Central memory CD4-positive, alpha-beta T cell (primary cell): ENCODE data around the gene PI4K2A.
"Not testable (repeated sequence)": the region's sequence is repeated elsewhere in the genome, so short reads cannot be mapped to it uniquely, and the experiment has no call there.

ENCODE experiments used
- DNase-seq: peaks from one replicate; pipeline ENCODE4 v3.0.0; 2022

Gene PI4K2A

DNA sequence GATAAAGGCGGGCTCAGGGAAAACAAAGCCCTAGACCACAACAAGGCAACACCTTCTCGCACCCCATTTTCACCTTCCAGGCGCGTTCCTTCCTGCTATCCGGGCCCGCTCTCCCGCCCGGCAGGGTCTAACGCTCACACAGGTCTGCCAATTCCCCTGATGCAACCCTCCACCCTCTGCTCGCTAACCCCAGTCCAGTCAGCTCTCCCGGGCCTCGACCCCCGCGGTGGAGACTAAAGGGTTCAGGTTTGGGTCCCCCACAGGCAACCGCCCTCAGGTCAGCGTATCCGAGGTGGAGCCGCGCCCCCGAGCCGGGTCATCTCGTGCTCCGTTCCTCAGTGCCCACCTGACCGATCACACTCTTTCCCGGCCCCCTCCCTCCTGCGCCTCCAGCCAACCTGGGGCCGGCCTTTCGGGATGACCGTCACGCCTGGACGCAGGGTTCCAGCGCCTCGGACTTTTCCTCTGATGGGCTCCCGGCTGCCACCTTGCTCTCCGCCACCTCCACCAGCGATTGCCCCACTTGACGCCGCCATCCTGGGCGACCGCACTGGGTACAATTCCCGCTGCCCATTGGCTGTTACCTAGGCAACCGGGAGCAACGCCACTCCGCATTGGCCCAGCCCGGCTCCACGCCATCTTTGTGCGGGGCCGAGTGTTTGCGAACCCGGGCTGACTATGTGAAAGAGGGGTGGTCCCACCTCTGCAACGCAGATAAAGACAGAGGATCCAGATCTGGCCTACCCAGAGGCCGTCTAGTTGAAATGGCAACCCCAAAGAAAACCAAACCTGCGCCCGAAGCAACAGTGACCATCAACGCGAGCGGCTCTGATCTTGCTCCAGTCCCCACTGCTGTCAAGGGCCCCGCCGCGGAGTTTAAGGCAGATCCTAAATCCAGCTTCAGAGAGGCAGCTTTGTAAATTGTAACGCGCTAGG is 7.3 kb upstream of the PI4K2A start, which contains the start of gene MORN4:
Gene MORN4 (minus strand): TSS at position 552 of the 936 bp plus-strand sequence. CDS start 13,847 bp downstream, outside the sequence.
- DNase-seq = peak; percentile 88

DNA sequence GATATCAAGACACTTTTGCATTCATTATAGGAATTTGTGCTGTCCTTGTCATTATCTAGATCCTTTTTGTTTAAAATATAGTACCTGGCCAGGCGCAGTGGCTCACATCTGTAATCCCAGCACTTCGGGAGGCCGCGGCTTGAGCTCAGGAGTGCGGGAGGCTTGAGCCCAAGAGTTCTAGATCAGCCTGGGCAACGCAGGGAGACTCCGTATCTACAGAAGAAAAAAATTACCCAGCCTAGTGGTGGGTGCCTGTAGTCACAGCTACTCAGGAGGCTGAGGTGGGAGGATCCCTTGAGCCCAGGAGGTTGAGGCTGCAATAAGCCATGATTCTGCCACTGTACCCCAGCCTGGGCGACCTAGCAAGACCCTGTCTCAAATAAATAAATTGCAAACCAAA is 6.5 kb upstream of the PI4K2A start:
- no peak for DNase-seq

DNA sequence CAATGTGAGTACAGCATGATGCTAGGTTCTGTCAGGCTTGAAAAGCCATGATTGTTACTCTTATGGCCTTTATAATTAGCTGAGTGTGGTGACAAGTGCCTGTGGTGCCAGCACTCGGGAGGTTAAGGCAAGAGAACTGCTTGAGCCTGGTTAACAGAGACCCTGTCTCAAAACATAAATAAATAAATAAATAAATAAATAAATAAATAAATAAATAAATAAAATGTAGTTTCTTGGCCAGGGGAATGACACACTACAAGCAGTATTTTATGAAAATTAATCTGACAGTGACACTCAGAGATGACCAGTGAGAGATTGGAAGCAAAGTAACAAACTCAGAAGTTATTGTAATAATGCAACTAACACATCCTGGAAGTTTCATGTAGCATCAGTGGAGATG is 4.9 kb upstream of the PI4K2A start:
- no peak for DNase-seq

DNA sequence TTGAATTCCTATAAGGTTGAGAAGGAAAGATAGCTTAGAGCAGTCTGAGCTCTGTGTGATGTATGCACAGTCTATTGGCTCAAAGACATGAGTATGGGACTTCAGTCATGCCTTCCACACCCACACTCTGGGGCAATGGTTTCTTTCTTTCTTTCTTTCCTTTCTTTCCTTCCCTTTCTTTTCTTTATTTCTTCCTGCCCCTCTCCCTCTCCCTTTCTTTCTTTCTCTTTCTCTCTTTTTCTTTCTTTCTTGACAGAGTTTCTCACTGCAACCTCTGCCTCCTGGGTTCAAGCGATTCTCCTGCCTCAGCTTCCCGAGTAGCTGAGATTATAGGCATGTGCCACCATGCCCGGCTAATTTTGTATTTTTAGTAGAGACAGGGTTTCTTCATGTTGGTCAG is 1.4 kb upstream of the PI4K2A start:
- not testable (repeated sequence) for DNase-seq

DNA sequence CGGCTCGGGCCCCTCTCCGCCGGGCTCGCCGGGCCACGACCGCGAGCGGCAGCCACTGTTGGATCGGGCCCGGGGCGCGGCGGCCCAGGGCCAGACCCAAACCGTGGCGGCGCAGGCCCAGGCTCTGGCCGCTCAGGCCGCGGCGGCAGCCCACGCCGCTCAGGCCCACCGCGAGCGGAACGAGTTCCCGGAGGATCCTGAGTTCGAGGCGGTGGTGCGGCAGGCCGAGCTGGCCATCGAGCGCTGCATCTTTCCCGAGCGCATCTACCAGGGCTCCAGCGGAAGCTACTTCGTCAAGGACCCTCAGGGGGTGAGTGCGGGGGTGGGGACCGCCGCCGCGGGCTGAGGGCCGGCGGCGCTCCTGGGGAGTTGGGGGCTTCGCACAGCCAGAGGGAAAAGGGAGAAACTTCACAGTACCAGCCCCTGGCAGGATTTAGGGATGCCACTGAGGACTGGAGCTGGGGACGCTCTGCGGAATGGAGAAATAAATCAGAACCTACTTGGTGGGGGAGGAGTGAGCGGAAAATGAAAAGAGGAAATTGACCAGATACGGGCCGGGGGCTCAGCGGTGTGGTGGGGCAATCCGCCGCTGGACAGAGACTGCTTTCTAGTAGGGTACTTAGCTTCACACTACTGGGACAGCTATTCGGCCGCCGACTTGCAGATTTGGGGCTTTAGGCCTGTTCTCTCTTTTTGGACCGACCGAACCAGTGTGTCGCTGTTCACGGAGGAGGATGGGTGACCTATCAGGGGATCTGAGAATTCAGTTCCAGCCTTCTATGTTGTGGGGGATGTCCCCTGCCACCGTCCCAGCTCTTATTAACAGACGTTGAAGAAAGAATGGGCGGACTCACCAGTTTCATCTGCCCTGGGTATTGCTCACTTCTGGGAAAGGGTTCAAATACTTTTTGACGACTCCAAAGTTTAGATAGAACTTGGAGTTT is 669 bp downstream of the PI4K2A start:
- DNase-seq = no peak

DNA sequence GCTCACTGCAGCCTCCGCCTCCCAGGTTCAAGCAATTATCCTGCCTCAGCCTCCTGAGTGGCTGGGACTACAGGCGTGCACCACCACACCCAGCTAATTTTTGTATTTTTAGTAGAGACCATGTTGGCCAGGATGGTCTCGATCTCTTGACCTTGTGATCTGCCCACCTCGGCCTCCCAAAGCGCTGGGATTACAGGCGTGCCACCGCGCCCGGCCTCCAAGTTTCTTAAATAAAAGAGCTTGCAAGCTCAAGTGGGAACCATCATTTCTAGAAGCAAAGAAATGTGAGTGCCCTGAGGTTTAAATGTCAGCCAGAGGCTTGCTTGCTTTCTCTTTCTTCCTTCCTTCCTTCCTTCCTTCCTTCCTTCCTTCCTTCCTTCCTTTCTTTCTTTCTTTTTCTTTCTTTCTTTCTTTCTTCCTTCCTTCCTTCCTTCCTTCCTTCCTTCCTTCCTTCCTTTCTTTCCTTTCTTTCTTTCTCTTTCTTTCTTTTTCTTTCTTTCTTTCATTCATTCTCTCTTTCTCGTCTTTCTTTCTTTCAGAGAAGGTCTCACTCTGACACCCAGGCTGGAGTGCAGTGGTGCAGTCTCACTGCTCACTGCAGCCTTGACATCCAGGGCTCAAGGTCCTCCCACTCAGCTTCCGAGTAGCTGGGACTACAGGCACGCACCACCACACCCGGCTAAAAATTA is 2.1 kb downstream of the PI4K2A start:
- not testable (repeated sequence) for DNase-seq

DNA sequence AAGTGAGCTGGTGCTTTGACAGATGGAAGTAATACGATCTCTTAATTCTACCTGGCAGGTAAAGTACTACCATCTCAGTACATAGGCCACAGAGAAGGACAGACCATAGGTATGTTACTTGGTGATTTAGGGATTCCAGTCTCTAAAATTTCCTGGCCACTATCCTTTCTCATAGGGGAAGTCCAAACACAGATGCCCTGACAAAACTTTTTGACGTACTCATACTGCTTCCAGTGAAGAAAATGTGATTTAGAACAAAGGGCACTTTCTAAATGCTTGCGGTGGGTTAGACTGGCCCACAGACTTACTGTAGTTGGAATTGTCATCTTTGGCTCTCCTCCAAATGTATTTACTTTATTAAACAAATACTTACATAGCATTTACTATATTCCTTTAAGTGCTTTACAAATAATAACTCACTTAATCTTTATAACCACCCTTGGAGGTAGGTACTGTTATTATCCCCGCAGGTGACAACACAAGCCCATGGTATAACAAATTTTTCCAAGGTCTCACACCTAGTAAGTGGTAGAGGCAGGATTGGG is 3.0 kb downstream of the PI4K2A start:
- DNase-seq = no peak

DNA sequence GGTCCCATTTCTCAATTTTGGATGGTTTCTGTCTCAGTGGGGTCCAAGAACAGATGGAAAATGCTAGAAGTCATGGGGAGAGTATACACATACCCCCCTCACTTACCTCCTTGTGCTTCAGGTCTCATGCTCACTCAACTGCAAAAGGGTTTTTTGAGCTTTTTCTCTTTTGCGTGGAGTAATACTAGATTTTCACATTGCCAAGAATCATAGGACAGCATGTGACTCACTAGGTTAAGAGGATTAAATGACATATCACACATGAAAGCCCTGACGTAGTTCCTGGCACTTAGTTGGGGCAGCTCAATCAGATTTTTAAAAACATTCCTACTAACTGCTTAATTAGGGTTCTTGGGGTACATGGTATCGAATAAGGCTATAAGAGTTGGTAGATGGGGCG is 4.5 kb downstream of the PI4K2A start:
- DNase-seq = no peak

DNA sequence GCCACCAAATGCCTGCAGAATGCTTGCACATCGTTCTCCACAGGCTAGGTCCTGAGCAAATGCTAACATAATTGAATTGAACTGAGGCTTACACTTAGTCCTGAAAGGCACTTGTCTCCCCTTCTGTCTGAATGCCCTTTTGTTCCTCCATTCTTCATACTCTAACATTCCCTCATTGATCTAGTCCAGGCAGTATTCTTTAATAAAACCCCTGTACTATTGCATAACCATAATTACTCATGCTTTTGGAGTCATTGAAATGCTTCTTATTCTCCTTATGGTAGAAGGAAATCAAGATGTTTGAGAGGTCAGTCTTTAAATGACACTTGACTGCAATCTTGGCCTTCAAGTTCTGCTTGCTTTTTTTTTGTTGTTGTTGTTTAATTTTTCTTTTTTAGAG is 7.1 kb downstream of the PI4K2A start:
- no peak for DNase-seq

DNA sequence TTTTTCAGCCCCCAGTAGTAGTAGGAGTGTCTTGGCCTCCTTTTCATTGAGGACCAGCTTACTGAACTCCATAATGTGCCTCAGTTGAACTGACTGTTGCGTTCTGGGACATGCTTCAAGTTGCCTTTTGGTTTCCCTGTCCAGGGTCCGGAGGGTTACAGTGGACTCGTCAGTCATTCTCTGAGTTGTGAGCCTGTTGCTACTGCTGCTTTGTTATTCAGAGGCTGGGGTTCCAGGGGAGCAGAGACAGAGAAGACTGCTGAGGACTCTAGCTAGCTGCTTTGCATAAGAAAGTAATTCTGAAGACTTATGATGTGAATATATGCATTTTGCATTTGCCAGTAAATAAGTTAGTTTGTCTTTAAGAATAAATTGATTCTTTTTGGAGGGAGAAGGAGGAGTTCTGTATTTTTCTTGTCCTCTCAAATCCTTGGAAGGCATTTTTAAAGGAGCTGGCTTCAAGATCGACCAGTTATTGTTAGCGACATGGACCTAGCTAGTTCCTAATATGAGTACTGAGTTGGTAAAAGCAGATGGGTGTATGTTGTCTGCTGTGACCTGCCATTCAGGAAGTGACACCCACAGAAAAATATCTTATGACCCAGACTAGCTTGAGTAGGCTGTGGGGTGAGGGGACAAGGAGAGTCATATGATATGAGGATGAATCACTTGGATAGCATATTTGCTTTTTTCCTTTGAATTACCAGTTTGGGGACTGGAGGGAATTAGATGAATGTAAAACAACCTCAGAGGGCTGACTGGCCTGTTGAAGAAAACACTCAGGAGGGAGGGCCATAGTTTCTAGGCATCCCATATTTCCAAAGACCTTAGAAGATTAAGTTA is 8.3 kb downstream of the PI4K2A start:
- peak; percentile 40 for DNase-seq

DNA sequence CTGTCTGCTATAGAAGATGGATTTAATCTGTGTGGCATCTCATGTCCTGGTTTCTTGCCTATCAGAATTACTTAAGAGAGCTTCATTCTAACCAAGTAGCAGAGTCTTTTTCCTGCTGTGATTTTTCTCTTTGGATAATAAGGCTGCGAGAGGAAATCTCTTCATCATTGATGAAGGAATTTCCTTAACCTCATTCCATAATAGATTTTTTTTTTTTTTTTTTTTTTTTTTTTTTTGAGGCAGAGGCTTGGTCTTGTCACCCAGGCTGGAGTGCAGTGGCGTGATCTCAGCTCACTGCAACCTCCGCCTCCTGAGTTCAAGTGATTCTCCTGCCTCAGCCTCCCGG is 8.9 kb downstream of the PI4K2A start:
- DNase-seq = not testable (repeated sequence)

DNA sequence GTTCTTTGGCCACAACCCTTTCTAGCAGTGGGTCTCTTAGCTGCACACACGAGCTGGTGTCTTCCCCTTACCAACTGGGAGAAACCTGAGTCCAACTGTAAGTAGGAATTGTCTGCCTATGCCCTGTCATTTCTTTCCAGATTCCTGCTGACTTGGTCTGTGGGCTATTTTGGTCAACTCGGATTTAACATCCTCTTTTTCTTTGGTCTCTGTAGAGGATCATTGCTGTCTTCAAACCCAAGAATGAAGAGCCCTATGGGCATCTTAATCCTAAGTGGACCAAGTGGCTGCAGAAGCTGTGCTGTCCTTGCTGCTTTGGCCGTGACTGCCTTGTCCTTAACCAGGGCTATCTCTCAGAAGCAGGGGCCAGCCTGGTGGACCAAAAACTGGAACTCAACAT is 10.3 kb downstream of the PI4K2A start:
- no peak for DNase-seq

DNA sequence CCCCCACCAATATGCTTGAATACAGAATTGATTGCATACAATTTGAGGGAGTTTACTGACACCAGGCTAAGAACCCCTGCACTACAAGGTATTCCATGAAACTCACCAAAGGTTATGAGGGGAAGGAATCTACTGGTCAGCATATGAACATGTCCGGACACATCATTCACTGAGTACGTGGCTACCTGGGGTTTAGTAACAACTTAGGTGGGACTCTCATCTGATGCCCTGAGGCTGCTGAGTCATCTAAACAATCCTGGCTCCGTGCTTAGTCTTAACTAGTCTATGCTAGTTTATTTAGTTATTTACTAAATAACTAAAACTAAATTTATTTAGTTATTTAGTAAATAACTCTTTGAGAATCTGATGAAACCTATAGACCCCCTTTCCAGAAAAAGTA is 11.3 kb downstream of the PI4K2A start:
- no peak for DNase-seq

DNA sequence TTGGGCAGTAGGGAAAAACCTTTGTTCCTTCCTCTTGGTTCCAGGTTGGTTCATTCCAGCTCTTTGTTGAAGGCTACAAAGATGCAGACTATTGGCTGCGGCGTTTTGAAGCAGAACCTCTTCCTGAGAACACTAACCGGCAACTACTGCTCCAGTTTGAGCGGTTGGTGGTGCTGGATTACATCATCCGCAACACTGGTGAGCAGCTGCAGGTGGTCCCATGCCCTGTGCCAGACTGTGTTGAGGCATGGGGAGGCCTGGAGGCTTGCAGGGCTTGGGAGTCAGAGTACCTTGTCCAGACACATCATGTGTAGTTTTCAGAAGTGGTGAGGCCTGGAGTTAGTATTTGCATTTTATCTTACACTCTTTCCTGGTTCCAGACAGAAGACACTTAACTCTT is 16.3 kb downstream of the PI4K2A start:
- DNase-seq = no peak

DNA sequence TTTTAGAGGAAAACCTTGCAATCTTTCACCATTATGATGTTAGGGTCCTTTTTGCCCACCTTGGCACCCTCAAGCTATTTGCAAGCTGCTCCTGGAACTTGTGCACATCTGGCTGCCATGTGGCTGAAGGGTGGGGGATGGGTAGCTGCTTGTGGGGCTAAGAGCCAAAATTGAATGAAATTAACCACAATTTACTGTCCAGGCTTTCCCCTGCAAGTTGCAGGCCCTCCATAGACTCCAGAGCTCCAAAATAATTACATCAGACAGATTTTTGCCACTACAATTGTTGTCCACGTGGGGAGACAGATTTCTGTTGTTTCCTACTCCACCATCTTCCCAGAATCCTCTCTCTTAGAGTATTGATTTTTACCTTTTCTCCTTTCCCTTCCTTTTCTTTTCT is 19.1 kb downstream of the PI4K2A start:
- no peak for DNase-seq

DNA sequence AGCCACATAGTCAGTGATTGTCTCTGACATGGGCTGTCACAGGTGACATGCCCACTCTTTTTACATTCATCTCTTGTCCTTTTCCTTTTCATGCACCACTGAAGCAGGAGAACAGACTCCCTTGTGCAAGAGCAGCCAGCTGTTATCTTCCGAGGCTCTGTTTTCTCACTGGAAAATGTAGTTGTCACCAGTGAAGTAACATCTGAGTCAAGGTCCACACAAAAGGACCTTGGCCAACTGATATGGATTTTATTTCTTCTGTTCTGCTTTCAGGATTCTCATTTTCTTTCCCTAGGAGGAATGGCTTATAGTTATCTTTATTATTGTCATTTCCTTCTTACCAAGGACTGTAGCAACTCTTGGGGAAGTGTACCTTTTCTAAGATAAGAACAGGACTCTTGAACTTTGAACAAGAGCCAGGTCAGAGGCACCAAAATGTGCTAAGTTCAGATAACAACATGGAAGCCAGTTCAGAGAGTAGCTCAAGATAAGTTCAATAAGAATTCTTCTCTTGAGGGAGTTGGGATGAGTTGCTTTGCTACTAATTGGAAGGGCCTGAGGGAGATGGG is 23.9 kb downstream of the PI4K2A start:
- no peak for DNase-seq

DNA sequence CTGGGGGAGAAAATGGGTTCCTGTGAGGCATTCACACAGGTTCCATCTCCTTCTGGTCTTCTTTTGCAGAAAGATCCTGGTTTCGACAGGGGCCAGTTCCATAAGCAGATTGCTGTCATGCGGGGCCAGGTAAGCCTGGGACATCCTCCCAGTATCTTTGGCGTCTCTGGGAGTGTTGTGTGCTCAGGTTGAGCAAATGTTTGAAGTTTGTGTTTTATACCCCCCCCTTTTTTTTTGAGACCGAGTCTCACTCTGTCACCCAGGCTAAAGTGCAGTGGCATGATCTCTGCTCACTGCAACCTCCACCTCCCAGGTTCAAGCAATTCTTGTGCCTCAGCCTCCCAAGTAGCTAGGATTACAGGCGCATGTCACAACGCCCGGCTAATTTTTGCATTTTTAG is 26.5 kb downstream of the PI4K2A start:
- DNase-seq = no peak

DNA sequence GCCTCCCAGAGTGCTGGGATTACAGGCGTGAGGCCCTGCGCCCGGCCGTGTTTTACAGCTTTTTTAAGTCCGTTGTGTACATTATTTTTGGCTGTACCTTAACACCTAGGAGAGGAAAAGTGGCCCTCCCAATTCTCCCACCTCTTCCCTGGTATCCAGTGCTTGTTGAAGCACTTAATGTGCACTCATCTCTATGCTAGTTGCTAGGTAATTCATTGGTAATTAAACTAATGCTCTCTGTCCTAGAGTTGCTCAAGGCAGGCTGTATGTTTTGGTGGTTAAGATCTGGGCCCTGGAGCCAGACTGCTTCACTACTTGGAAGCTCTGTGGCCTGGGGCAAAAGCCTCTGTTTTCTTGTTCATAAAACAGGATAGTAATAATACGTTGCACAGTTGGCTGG is 27.0 kb downstream of the PI4K2A start:
- no peak for DNase-seq

DNA sequence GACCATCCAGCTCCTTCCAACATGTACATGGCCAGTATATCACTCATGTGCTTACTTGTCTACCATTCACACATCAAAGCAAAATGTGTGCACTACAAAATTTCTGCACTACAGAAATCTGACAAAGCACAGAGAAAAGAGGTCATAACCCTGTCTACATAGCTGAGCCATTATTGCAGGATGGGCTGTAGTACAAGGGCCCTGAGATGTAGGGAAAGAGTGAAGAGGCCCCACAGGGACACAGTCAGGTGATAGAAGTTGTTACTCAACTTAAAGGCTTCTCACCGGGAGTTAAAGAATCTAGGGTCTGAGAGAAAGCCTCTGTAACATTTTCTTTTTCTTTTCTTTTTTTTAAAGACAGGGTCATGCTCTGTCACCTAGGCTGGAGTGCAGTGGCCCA is 29.1 kb downstream of the PI4K2A start:
- DNase-seq = no peak

DNA sequence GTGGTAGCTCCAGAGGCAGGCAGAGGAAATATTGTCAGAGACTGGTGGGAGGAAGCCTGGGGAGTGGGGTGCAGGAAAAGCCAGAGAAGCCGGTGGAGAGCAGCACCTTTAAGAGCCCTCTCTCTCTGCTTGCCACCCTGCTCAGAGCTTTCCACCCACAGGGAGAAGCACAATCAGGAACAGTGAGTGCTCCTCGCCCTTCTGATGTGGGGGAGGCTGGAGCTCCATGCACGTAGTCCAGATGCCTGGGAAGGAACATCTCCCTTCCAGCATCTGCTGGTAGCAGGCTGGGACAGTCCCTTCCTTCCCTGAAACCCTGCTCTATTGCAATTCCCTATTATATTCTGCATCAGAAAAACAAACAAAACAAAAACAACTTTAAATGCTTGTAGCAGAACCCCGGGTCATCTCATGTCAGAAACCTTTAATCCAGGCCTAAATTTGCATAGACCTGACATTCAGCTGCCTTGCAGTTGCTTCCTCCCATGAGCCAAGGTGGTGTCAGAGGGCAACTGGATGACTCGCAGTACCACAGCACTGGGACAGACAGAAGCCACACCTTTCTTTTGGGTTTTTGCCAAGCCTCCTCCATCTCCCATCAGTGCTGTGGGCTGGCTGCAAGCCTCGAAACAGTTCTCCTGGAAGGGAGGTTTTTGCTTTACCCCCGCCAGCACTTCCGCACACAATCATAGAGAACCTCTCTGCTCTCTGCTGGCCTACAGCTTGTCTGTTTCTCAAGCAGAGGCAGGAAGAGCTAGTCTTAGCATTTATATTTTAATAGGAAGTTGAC is 33.5 kb downstream of the PI4K2A start:
- DNase-seq = no peak

DNA sequence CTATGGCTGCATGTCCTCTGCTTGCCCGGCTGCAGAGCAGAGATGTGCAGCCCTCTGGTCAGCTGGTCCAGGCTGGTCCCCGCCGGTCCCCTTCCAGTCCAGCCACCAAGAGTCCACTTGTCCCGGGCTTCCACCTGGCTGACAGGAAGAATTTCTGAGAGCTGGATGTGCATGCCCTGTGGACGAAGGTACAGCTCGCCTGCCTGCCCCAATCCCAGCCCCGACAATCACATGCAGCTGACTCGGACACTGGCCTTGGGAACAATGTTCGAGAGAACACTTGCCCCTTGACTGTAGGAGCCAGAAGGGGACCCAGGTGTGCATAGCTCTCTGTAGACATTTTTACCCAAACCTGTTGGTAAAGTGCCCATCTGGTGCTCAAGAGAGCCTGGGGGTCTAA is 34.8 kb downstream of the PI4K2A start:
- DNase-seq = no peak
